ENCODE results near the gene ANKRD10.
"Not testable (repeated sequence)": the region's sequence is repeated elsewhere in the genome, so short reads cannot be mapped to it uniquely, and the experiment has no call there.

The ANKRD10 gene

DNA sequence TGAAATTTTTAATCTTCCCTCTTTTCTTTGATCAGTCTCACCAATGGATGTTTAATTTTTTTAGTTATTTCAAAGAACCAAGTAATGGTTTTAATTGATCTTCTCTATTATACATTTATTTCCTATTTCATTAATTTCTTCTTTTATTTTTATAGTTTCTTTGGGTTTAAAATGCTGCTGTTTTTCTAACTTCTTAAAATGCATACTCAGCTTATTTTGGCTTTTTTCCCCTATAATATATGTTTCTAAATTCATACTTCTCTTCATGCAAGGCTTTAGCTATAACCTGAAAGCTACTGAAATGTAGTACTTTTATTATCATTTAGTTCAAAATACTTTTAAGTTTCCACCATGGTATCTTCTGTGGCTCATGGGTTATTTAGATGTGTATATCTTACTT, 53.9 kb downstream of the ANKRD10 start:
- DNase-seq = no peak

DNA sequence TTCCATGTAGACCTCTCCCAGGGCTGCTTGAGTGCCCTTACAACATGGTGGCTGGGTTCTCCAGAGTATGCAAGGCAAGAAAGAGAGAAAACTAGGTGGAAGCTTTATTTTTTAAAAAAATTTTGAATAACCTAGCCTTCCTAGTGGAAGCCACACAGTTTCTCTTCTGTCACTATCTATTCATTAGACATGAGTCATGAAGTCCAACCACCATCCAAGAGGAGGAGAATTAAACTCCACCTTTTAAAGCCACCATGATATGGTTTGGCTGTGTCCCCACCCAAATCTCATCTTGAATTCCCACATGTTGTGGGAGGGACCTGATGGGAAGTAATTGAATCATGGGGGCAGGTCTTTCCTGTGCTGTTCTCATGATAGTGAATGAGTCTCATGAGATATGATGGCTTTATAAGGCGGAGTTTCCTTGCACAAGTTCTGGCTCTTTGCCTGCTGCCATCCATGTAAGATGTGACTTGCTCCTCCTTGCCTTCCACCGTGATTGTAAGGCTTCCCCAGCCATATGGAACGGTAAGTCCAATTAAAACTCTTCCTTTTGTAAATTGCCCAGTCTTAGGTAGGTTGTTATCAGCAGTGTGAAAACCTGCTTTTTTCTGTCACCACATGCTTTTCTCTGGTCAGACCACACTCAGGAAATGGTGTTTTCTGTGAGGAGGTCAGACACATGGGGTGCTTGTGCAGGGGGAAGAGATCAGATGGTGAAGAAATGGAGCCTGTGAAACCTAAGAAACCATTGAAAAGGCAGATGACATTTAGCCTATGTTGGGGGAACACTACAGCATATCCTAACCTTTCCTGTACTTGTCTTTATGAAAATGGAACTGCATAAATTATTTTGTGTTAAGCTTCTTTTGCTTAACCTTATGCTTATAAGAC, 57.7 kb downstream of the ANKRD10 start:
- no peak for DNase-seq

DNA sequence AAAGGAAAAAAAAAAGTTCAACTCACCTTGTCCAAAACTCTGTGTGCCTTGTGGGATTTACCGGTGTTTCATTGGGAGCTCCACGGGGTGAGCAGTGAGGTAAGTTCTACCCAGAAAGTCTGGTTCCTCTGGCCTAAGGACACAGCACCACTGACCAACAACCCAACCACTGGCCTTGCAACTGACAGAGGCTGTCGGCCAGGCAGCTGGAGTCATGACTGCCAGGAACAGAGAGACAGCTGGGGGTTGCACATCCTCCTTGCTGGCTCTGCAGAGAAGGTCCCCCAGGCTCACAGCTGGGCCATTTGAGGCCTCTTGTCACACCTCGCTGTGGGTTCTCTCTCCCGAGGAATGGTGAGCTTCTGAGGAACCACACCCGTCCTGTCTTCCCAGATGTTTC, 59.5 kb downstream of the ANKRD10 start:
- no peak for DNase-seq

DNA sequence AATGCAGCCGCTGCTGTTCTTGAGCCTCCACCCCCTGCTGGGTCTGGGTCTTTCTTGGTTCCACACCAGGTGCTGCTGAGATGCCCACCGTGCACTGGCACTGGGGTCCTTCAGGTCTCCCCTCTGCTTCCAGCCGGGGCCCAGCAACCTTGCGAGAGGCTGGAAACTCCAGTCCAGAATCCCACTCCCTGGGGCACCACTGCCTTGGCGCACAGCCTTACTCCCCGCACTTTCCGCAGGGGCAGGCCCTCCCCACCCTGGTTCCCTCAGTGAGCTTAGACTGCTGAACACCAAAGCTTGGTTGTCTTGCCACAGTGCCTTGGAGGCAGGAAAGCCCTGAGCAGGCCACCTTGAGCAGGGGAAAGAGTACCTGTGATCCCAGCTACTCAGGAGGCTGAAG, 60.0 kb downstream of the ANKRD10 start:
- DNase-seq = no peak

DNA sequence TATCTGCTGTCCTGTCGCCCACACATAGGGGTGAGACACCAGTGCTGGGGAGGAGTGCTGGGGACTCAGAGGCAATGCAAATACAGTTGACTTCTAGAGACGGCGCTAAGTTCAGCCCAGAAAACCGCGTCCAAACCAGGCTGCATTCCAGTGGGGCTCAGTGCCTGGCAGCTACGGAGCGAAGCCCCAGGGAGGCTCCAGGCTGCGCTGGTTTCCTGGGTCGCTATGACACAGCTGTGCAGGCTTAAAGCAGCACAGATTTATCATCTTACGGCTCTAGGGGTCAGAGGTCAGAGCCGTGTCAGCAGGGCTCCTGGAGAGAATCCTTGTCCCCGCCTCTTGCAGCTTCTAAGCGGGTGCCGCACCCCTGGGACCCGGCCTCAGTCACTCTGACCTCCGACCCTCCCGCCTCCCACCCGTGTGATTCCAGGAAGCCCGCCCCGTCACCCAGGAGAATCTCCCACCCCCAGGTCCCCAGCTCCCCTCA, 61.6 kb downstream of the ANKRD10 start:
- DNase-seq = no peak

DNA sequence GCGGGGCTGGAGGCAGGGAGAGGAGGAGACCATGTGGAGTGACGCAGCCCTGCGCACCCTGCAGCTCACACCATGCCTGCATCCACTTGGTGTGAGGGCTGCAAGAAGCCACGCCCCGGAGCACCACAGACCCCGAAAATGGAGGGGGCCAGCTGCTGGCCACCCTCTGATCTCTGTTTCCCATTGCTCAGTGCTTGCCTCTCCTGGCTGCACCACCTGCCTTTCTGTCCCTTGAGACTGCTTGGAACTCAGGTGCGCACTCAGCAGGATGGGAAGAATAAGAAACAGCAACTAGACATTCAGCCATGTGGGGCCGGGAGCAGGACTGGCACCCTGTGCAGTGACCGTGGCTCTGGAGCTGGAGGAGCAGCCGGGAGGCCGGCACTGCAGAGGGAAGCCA, 64.0 kb downstream of the ANKRD10 start:
- DNase-seq = no peak

DNA sequence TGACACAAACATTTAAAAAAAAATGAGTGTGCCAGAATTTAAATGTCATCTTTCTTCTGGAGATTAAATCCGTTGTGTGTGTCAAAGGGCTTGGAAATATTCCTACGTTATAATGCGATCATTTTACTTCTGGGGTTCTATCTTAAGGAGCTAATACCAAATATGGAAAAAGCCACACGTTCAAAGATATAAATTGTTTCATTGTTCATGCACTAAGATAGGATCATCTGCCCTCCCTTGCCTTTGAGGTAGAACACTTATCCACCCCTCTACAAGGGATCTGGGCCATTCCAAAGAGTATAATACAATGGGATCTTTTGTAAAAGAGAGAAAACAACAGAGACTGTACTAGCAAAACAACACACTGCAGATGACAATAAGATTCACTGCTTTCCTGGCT, 64.9 kb downstream of the ANKRD10 start:
- DNase-seq = no peak

DNA sequence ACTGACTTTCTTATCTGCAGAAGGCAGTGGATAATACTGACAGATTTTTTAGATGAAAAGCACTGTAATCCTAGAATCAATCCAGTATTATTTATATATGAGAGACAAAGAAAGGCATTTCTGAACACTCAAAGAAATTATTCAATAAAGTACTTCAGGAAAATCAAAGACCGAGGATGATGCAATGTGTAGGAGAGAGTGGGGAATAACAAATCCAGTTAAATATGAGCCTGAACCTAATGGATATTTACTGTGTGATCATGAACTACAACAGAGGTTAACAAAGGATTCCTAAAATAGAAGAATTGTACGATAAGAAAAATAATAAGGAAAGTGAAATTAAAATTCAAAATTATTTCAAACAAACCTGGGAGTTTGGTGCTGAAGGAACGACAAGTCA, 69.3 kb downstream of the ANKRD10 start:
- DNase-seq = no peak

DNA sequence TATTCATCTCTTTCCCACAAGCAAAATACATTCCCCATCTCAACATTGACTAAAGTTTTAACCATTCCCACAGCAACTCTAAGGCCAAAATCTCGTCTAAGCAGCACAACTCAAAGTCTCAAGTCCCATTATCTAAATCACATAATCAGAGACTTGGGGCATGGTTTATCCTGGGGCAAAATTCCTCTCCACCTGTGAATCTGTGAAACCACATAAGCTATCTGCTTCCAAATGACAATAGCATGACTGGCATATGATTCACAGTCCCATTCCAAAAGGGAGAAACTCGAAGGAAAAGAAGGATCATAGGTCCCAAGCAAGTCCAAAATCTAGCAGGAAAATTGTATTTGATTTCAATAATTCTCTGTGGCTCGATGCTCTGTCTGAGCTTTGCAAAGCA, 73.0 kb downstream of the ANKRD10 start:
- DNase-seq = no peak

DNA sequence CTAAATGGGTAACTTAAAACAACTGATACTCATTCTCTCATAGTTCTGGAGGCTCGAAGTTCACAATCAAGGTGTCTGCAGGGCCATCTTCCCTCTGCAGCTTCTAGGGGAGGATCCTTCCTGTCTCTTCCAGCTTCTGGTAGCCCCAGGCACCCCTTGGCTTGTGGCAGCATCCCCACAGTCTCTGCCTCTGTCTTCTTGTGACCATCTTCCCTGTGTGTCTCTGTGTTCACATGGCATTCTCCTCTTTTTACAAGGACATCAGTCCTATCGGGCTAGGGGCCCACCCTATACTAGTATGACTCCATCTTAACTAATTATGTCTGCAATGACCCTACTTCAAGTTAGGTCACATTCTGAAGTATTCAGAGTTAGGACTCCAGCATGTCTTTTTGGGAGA, 73.5 kb downstream of the ANKRD10 start:
- DNase-seq = no peak

DNA sequence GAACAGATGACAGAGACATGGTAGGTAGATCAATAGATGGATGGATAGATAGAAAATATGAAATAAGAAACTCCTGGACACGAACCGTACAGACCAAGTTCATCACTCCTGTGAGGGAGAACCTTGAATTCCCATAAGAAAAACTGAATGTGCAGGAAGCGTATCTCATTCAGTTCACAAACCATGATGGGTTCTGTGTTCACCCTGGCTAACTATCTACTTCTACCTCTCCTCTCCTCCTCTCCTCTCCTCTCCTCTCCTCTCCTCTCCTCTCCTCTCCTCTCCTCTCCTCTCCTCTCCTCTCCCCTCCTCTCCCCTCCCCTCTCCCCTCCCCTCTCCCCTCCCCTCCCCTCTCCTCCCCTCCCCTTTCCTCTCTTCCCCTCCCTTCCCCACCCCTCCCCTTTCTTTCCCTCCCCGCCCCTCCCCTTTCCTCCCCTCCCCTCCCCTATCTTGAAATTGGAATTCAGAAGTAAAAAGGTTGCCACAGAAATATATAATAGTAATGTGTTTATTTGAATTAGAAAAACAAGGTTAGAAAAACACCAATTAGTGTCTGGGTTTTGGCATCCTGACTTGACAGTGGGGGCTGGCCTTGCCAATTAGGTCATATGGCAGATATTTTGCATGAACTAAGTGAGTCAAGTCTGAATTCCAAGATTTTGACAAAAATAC, 75.9 kb downstream of the ANKRD10 start:
- DNase-seq = no peak

DNA sequence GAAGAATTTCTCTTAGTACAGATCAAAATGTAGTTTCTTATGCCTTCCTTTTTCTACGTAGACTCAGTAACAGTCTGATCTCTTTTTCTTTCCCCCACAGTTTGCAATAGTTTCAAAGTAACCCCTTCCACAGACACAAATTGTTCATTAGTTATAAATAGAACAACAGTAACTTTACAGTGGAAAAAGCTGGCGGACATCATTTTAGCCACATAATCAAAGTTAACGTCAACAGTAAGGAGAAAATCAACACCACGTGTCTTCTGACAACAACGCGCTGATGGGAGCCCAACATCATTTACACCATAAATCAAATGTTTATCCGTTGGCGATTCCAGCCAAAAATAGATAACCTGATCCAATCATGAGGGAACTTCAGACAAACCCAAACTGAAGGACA, 76.8 kb downstream of the ANKRD10 start:
- DNase-seq = no peak

DNA sequence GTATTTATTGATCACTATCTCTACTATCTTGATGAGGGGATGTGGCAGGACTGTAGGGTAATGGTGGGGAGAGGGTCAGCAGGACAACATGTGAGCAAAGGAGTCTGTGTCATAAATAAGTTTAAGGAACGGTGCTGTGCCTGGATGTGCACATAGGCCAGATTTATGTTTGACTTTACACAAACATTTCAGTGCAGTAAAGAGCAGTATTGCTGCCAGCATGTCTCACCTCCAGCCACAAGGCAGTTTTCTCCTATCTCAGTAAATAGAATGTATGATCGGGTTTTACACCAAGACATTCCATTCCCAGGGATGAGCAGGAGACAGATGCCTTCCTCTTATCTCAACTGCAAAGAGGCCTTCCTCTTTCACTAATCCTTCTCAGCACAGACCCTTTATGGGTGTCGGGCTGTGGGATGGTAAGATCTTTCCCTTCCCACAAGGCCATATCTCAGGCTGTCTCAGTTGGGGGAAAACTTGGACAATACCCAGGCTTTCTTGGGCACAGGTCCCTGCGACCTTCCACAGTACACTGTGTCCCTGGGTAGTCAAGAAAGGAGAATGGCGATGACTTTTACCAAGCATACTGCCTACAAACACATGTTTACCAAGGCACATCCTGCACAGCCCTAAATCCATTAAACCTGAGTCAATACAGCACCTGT, 77.3 kb downstream of the ANKRD10 start:
- not testable (repeated sequence) for DNase-seq

DNA sequence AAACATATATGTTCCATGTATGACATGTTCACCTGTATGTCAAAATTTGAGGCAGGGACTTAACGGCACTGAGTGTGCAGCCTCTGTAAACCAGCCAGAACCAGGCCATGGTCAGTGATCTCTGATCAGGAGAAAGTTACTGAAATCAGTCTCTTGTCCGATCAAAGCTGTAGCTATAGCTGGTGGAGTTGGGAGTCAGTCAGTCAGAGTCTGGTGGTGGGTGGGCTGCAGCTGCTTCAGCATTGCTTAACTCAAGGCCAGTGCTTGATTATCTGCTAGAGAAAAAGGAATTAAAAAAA, 78.3 kb downstream of the ANKRD10 start:
- DNase-seq = no peak

DNA sequence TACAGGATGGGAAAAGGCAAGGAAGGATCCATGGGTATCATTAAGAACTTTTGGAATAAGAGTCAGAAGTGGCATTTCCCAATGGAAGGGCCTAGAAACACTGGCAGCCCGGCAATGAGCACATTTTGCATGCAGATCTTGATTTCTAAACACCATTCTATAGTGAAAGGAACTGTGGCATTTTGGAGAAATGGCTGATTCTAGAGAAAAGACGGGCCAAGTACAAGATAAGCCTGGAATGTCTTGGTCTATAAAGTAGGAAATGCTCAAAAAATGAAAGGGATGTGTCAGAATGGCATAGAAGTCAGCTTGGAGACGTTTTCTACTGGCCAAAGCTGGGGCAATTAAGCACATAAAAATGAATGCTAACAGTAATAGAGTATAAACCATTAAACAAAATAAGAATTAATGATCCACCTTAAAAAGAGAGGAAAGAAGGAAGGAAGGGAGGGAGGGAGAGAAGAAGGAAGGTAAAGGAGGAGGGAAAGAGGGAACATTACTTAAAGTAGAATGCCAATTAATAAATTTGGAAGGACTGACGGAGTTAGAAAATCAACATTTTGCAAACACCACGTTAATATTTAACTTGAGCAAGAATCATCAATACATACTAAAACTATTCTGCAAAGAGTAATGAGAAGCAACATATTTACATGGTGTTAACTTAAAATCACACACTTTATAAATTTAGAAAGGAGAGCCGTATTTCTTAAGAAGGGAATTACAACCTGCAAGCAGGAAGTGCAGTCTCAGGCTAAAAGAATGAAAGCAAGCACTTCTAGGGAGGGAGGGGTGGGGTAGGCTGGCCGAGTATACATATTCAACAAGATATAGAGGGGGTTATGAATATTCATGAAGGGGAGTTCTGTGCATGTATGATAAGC, 78.9 kb downstream of the ANKRD10 start:
- no peak for DNase-seq

DNA sequence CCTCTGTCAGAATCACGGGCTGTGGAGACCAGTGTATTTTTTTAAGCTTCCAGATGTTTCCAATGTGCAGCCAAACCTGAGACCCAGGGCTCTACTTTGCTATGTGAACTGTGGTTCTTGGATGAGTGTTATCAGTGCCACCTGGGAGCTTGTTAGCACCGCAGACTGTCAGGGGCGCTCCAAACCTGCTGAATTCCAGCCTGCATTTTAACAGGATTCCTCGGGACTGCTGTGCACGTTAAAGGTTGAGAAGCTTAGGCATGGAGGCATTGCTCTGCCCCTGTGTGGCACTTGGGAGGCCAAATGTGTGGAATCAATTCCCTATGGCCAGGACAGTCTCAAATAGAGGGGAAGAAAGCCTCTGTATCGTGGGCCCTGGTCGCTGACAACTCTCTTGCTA, 80.3 kb downstream of the ANKRD10 start:
- DNase-seq = no peak

DNA sequence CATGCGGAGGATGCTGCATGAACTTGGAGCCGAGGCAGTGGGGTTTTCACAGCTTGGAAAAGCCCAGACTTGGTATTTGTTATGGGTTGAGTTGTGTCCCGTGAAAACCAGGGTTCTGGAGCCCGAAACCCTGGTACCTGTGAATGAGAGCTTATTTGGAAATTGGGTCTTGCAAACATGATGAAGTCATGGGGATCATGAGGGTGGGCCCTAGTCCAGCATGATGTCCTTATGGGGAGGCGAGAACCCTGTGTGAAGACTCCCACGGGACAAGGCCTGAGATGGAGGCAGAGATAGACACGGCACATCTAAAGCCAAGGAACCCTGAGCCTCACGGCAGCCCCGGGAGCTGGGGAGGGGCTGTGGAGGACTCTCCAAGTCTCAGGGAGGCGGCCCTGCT, 82.3 kb downstream of the ANKRD10 start:
- no peak for DNase-seq

DNA sequence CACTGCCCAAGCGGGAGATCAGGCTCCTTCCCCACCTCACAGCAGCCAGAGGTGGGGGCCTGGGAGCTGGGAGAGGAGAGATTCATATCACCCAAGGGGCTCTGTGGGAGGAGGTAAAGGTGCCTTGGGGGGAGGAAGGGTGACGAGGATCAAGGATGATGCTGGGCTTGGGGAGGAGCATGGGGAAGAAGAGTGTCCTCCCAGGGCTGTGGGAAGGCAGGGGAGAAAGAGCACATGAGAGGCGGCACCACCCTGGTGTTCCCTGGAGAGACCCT, 82.7 kb downstream of the ANKRD10 start:
- no peak for DNase-seq

DNA sequence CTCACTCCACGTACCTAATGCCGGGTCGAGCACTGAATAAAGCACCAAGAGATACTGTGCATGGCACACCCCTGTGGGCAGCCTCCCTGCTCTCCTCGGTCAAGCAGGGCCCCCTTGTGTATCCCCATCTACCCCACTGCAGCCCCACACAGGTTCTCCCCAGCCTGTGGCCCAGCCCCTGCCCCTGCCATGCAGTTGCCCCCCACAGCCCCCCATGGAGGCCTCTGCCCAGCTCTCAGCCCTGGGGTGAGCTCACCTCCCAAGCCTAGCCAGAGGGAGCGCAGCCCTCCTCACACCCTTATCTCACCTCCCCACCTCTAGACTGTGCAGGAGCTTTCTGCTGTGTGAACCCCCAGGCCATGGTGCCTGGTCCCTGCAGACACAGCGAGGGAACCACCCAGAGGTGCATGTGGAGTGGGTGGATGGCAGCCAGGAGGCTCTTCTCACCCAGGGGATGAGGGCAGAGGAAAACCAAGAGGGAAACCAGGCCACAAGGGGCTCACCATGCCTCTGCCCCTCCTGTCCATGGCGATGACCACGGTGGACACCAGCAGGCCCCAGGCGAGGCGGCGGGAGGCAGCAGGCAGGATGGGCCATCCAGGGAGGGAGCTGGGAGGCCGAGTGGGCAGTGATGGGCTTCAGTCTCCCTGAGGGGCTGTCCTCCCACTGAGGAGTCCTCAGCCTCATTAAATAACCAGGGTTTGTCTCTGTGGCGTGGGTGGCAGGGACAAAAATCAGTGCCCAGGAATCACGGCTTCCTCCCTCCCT, 83.2 kb downstream of the ANKRD10 start:
- no peak for DNase-seq

DNA sequence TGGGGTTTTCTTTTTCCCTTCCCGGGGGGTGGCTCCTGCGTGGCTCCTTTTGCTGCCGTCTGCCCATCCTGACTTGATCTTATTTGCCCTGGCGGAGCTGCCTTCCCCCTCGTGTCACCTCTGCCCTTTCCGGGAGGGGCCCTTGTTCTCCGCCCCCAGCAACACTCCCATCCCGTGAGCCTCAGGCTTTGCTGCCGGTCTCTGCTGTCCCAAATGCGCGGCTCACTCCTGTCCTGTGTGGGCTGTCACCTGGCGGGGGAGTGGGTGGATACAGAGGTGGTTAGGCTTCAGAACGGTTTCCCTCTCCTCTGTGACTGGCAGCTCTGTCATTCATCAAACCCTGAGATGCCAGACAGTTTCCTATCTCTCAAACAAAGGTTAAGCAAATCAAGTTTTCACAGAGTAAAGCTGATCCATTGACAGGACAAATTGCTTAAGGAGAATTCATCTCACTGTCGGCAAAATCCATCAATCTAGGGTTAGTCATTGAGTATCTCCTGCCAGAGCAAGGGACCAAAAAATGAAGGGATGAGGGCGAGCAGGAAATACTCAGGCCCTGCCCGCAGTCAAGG, 84.0 kb downstream of the ANKRD10 start:
- no peak for DNase-seq

DNA sequence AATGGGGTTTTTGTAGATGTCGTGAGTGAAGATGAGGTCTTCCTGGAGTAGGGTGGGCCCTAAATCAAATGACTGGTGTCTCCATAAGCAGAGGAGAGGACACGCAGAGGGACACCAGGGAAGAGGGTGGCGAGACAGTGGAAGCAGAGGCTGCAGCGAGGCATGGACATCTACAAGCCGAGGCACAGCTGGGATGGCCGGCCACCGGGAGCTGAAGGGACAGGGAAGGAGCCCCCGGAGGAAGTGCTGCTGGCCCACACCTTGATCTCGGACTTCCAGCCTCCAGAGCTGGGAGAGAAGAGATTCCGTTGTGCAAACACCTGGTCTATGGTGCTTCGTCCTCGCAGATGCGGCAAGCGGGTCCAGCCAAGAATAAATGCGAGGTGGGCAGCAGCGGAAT, 84.5 kb downstream of the ANKRD10 start:
- no peak for DNase-seq

DNA sequence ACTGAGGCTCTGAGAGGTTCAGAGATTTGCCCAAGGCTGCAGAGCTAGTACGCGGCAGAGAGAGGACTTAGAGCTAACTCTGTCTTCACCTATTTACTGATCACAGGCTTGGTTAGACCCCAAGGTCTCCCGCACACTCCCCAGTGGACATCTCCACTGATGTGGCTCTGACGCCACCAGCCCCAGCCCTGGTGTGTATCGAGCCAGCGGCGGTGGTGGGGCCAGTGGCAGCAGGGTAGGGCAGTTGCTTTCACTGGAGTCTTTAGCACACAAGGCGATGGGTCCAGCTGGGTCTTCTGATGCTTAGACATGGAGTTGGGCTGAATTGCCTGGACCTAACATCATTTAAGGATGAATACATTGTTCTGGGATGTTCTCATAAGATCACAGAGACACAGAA, 85.4 kb downstream of the ANKRD10 start:
- no peak for DNase-seq

All from DMS79 (cell line).